ENCODE data around the gene MTNR1A. TPM values are rescaled to one million over a fixed set of nuclear protein-coding genes. Genes with fewer than 3 reads are reported as not detected.
A peak's percentile ranks its signal among the peaks of the same experiment; 100 is the strongest.

The MTNR1A gene
- total and polyA plus RNA-seq, 9 of the 15 experiments (the other 6 are each of a cell fraction or from before 2014, with no cell fraction given), result 0.09 to 0.12 (median 0.10) TPM; not detected in 5

DNA sequence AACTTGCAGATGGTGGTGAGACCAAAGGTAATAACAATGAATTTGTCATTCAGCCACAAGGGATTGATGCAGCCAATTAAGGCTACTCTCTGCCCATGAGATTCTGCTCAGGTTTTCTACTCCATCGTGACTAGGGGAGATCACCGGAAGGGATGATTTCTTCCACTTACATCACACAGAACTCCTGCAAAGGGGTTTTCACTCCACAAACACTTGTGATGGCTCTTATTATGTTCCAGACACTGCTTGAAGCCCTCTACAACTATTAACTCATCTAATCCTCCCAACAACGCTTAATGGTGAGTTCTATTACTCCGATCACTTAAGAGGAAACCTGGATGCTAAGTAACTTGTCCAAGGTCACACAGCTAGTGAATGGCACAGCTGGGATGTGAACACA is 55.9 kb downstream of the MTNR1A start (continued):
- TF ChIP-seq ZBTB49 (CRISPR knock-in tag; IDR thresholded peaks at IDR 0.05; ENCODE audit: borderline replicate concordance), result no peak
- 0 out of 2 replicates have a peak, but pooled peaks have one; percentile 11 for TF ChIP-seq TAL1 (IDR thresholded peaks at IDR 0.05)
- TF ChIP-seq, protein P1, sequence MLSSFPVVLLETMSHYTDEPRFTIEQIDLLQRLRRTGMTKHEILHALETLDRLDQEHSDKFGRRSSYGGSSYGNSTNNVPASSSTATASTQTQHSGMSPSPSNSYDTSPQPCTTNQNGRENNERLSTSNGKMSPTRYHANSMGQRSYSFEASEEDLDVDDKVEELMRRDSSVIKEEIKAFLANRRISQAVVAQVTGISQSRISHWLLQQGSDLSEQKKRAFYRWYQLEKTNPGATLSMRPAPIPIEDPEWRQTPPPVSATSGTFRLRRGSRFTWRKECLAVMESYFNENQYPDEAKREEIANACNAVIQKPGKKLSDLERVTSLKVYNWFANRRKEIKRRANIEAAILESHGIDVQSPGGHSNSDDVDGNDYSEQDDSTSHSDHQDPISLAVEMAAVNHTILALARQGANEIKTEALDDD (IDR thresholded peaks at IDR 0.05), result 0 out of 2 replicates have a peak, but pooled peaks have one; percentile 3
- TF ChIP-seq NFXL1 (CRISPR knock-in tag; IDR thresholded peaks at IDR 0.05), result no peak
- TF ChIP-seq, protein P2, sequence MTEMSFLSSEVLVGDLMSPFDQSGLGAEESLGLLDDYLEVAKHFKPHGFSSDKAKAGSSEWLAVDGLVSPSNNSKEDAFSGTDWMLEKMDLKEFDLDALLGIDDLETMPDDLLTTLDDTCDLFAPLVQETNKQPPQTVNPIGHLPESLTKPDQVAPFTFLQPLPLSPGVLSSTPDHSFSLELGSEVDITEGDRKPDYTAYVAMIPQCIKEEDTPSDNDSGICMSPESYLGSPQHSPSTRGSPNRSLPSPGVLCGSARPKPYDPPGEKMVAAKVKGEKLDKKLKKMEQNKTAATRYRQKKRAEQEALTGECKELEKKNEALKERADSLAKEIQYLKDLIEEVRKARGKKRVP (CRISPR knock-in tag; IDR thresholded peaks at IDR 0.05), result peak; percentile 84
- TF ChIP-seq GTF2B (IDR thresholded peaks at IDR 0.05; ENCODE audit: extremely low read depth, insufficient read length), result no peak
- peak; percentile 87 for TF ChIP-seq ZNF3 (CRISPR knock-in tag; IDR thresholded peaks at IDR 0.05)
- 0 out of 2 replicates have a peak, but pooled peaks have one; percentile 30 for TF ChIP-seq MTA3 (IDR thresholded peaks at IDR 0.05; ENCODE audit: borderline replicate concordance)
- no peak for TF ChIP-seq BRF2 (IDR thresholded peaks at IDR 0.05; ENCODE audit: borderline replicate concordance, insufficient read depth, insufficient read length)
- TF ChIP-seq CEBPG (CRISPR knock-in tag; IDR thresholded peaks at IDR 0.05), result peak; percentile 28; the same call in 1 of the 2 replicates
- peak in 1 of 2 experiments; percentile 78; a peak in 1 of 4 replicates for TF ChIP-seq CEBPG (tag; conservative IDR thresholded peaks at IDR 0.05 in 1 of 2, IDR thresholded peaks at IDR 0.05 in 1 of 2)
- TF ChIP-seq TRIM24 (IDR thresholded peaks at IDR 0.05), result peak; percentile 53 to 81; a peak in 2 of 4 replicates
- peak; percentile 83 for TF ChIP-seq POLR2H (tag; IDR thresholded peaks at IDR 0.05; ENCODE audit: low read depth)
- no peak for TF ChIP-seq ADNP (tag; IDR thresholded peaks at IDR 0.05)
- peak; percentile 32; the same call in 1 of the 2 replicates for TF ChIP-seq JUND (IDR thresholded peaks at IDR 0.05; ENCODE audit: borderline replicate concordance, low read depth, low read length)
- no peak for TF ChIP-seq JUND (tag; IDR thresholded peaks at IDR 0.05; ENCODE audit: borderline replicate concordance, low read depth, low read length)
- no peak for TF ChIP-seq CTBP1 (IDR thresholded peaks at IDR 0.05; ENCODE audit: borderline replicate concordance)
- no peak for TF ChIP-seq FOXJ2 (tag; IDR thresholded peaks at IDR 0.05)
- no peak for TF ChIP-seq ZC3H8 (IDR thresholded peaks at IDR 0.05)
- peak; percentile 42; the same call in 1 of the 2 replicates for TF ChIP-seq EP300 (IDR thresholded peaks at IDR 0.05; ENCODE audit: low read length)
- no peak for TF ChIP-seq MLX (CRISPR knock-in tag; conservative IDR thresholded peaks at IDR 0.05)
